Gastrocnemius medialis (tissue), 4 donors: ENCODE measurements around the gene MRPS2. TPM values are rescaled to one million over a fixed set of nuclear protein-coding genes. Genes with fewer than 3 reads are reported as not detected.

Experiments used
- ATAC-seq, 2 donors: fragments of 150-250 bp; one replicate each; pipeline ENCODE4 v1.9.1; 2016
- DNase-seq, 2 donors: peaks; one replicate each; pipeline ENCODE4 v3.0.0-alpha.2; 2019
- H3K27ac ChIP-seq, 4 donors: fragments of 200-600 bp; sonication (generic); 1 replicate in 1 of 4; 2 replicates in 3 of 4; pipeline ENCODE4 v1.5.1; 2016 to 2018; ENCODE audit warnings: mild to moderate bottlenecking in 2 of 4, moderate library complexity in 1 of 4
- H3K27me3 ChIP-seq, 3 donors: fragments of 200-600 bp; sonication (generic) in 2 of 3; 1 replicate in 1 of 3; 2 replicates in 2 of 3; pipeline versions ENCODE4 v1.5.1 to v1.6.0; 2016 to 2019; ENCODE audit warnings: mild to moderate bottlenecking in 1 of 3, moderate library complexity in 1 of 3
- H3K36me3 ChIP-seq, 2 donors: fragments of 200-600 bp; sonication (generic) in 1 of 2; one replicate each; pipeline ENCODE4 v1.5.1; 2017 to 2018
- H3K4me1 ChIP-seq, 2 donors: fragments of 200-600 bp; sonication (generic) in 1 of 2; one replicate each; pipeline ENCODE4 v1.5.1; 2016 to 2017; ENCODE audit warnings: mild to moderate bottlenecking in 2 of 2
- H3K4me3 ChIP-seq, 4 donors: fragments of 200-600 bp; sonication (generic) in 3 of 4; 1 replicate in 1 of 4; 2 replicates in 3 of 4; pipeline ENCODE4 v1.5.1; 2016 to 2019; ENCODE audit warnings: mild to moderate bottlenecking in 2 of 4
- H3K9me3 ChIP-seq, 3 donors: fragments of 200-600 bp; sonication (generic) in 2 of 3; 1 replicate in 1 of 3; 2 replicates in 2 of 3; pipeline ENCODE4 v1.5.1; 2016 to 2019
- POLR2A ChIP-seq, 2 donors: fragments of 450-650 bp; IDR thresholded peaks; one replicate each; pipeline ENCODE4 v1.6.1; 2017; ENCODE audit warnings: antibody characterized with exemption in 2 of 2, mild to moderate bottlenecking in 2 of 2, moderate library complexity in 2 of 2
- in situ Hi-C, 4 donors: fragments of 200-750 bp; cut with MboI; loops; one replicate each; pipeline versions ENCODE4 v1.15.0 to v1.8.0; 2017; ENCODE audit warnings: low sequenced_read_pairs in 4 of 4
- intact Hi-C: fragments of 100-400 bp; cut with DNase I; formaldehyde crosslinking; loops from one replicate; pipeline ENCODE4 v1.15.1; 2023; ENCODE audit warnings: low total_unique reads
- total RNA-seq, 4 donors: library from RNA; depleted of rRNA; stranded (reverse); fragments of >200 nt; gene quantifications; one replicate each; pipeline versions ENCODE4 v1.1.0 to v1.2.3, GENCODE V29; 2016
- TF ChIP-seq, protein P1 (sequence below), 5 experiments: fragments of 450-650 bp in 3 of 5; fragments of 200-600 bp in 2 of 5; sonication (generic) in 2 of 5; IDR thresholded peaks in 4 of 5; conservative IDR thresholded peaks in 1 of 5; 1 replicate in 4 of 5; 2 replicates in 1 of 5; pipeline ENCODE4 v1.5.1; 2016 to 2019; ENCODE audit warnings: antibody characterized with exemption in 5 of 5, mild to moderate bottlenecking in 3 of 5, moderate library complexity in 3 of 5

MRPS2 gene
- total RNA-seq, 4 donors from 2014 or later = 48.8 to 108 (median 69.5) TPM

DNA sequence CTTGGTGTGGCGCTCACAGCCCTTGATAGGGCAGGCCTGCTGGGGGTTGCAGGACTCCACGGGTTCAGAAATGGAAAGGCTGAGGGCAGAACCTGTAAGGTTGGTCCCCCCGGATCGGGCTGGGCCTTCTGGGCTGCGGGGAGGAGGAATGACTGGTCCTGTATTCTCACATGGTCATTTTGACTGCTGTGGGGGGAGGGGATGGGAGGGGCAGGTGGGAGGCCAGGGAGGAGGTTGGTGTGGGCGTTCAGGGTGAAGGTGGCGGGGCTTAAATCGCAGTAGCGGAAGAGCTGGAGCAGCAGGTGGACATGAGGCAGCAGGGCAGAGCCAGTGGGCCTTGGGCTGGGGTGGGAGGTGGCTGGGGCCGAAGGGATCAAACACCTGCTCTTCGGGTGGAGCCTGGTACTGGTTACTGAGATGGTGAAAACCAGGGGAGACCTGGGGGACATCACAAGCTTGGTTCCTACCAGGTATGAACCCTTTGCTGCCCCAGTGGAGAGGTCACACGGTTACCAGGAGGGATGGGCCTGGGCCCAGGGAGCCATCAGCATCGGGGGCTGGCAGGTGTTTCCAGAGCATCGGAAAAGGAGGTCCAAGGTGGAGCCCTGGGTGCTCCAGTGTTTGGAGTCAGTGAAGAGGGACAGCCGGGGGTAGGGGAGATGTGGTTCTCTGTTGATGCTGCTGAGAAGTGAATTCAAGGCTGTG, 1.8 kb downstream of the MRPS2 start:
- Histone ChIP-seq H3K4me3 (peak overlapping the region in 1 of 4 donors; percentile 87), H3K4me1 (peaks cover 18 to 20% of the 10 kb centered on the region in 2 donors), H3K27ac (no peak overlapping the region), H3K36me3 (peaks cover 0 to 12% of the 10 kb centered on the region in 2 donors), H3K27me3 (no peaks in the 10 kb centered on the region), H3K9me3 (no peaks in the 10 kb centered on the region)
- ATAC-seq = no peak
- intact Hi-C loops (no loop called here), in situ Hi-C loops (no loop called here)
- no peak for DNase-seq
- TF ChIP-seq, protein P1, sequence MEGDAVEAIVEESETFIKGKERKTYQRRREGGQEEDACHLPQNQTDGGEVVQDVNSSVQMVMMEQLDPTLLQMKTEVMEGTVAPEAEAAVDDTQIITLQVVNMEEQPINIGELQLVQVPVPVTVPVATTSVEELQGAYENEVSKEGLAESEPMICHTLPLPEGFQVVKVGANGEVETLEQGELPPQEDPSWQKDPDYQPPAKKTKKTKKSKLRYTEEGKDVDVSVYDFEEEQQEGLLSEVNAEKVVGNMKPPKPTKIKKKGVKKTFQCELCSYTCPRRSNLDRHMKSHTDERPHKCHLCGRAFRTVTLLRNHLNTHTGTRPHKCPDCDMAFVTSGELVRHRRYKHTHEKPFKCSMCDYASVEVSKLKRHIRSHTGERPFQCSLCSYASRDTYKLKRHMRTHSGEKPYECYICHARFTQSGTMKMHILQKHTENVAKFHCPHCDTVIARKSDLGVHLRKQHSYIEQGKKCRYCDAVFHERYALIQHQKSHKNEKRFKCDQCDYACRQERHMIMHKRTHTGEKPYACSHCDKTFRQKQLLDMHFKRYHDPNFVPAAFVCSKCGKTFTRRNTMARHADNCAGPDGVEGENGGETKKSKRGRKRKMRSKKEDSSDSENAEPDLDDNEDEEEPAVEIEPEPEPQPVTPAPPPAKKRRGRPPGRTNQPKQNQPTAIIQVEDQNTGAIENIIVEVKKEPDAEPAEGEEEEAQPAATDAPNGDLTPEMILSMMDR (IDR thresholded peaks at IDR 0.05 in 4 of 5, conservative IDR thresholded peaks at IDR 0.05 in 1 of 5) = no peak
- no peak for TF ChIP-seq POLR2A (IDR thresholded peaks at IDR 0.05)

DNA sequence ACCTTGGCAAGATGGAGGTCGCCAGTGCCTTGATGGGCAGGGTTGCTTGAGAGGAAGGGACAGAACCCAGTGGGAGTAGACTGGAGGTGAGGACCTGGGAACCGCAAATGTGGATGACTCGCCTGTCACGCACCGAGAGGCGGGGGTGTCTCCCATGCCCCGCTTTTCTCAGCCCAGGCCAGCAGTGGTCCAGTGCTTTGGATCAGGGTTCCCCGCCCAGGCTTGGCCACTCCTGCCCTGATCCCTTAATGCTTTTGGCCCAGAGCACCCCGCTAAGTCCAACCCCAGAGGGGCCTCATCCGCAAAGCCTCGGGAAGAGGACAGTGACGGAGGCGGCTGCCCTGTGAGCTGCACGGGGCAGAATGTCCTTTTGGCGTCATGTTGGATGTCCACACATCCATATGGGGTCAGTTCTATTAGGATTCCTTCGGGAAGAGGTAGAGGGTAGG, 2.4 kb downstream of the MRPS2 start:
- no peak for ATAC-seq
- Histone ChIP-seq H3K36me3 (peaks cover 0 to 12% of the 10 kb centered on the region in 2 donors), H3K4me1 (peaks cover 18 to 20% of the 10 kb centered on the region in 2 donors), H3K27me3 (no peaks in the 10 kb centered on the region), H3K27ac (no peak overlapping the region), H3K9me3 (no peaks in the 10 kb centered on the region), H3K4me3 (no peak overlapping the region)
- in situ Hi-C loops (no loop called here), intact Hi-C loops (no loop called here)
- TF ChIP-seq POLR2A (IDR thresholded peaks at IDR 0.05) = no peak
- TF ChIP-seq, protein P1 (IDR thresholded peaks at IDR 0.05 in 4 of 5, conservative IDR thresholded peaks at IDR 0.05 in 1 of 5) = no peak
- no peak for DNase-seq

DNA sequence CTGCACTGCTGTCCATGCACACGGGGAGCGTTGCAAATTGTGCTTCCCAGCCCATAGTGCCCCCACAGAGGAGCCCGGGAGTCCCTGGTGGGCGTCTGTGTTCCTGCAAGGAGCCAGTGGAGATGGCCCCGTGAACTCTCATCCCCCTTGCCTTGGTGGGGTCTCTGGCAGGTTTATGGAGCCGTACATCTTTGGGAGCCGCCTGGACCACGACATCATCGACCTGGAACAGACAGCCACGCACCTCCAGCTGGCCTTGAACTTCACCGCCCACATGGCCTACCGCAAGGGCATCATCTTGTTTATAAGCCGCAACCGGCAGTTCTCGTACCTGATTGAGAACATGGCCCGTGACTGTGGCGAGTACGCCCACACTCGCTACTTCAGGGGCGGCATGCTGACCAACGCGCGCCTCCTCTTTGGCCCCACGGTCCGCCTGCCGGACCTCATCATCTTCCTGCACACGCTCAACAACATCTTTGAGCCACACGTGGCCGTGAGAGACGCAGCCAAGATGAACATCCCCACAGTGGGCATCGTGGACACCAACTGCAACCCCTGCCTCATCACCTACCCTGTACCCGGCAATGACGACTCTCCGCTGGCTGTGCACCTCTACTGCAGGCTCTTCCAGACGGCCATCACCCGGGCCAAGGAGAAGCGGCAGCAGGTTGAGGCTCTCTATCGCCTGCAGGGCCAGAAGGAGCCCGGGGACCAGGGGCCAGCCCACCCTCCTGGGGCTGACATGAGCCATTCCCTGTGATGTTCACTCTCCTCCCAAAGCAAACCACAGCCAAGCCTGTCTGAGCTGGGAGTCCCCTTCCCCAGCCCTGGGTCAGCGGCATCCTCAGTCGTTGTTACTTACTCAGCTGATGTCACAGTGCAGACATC, 3.1 kb downstream of the MRPS2 start:
- peaks cover 0 to 12% of the 10 kb centered on the region in 2 donors for H3K36me3 ChIP-seq
- peaks cover 18 to 20% of the 10 kb centered on the region in 2 donors for H3K4me1 ChIP-seq
- TF ChIP-seq, protein P1 (IDR thresholded peaks at IDR 0.05 in 4 of 5, conservative IDR thresholded peaks at IDR 0.05 in 1 of 5) = no peak
- TF ChIP-seq POLR2A (IDR thresholded peaks at IDR 0.05) = no peak
- no peak for DNase-seq
- ATAC-seq = no peak
- in situ Hi-C loops = no loop called here
- H3K27ac ChIP-seq = no peak overlapping the region
- H3K27me3 ChIP-seq = no peaks in the 10 kb centered on the region
- H3K4me3 ChIP-seq = no peak overlapping the region
- no peaks in the 10 kb centered on the region for H3K9me3 ChIP-seq
- intact Hi-C loops = no loop called here

DNA sequence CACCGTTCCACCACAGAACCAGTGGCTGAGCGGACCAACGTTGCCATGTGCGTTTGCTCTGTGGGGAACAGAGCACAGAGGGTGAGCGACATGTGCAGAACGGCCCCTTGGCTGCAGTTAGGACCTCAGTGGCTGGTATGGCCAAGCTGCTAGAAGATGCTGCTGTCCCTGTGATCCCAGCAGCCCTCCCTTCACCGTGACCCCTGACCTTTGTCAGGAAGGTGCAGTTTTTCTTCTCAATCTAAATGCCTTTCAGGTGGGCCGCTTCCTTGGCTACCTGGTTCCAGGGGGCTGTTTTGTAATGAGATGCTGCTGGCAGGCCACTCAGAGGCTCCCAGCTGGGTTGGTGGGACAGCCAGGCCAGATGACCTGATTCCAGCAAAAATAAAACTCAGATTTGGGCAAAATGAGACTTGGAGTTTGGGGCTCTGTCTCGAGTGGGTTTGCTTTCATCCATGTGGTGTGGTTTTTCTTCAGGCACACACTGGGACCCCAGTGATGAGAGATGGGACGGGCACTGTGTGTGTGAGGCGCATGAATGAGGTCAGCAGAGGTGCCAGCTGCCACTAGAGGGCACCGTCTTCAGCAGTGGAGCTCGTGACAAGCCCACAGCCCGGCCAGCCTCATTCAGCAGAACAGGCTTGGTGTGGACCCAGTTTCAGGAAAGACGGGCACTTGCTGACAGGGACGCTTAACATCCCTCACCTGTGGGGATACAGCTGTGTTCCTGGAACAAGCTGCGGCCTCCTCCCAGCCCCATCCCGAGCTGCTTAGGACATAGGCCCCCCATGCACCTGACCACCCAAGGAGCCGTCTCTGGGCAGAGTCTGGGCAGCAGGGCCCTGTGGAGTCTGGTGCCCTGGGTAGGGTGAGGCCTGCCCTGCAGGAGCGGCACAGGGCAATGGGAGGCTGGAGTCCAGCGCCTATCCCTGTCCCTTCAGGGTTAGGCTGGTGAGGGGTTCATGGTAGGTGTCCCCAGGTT, 4.1 kb downstream of the MRPS2 start:
- Histone ChIP-seq H3K4me1 (peaks cover 14 to 17% of the 10 kb centered on the region in 2 donors), H3K27me3 (no peaks in the 10 kb centered on the region), H3K36me3 (peaks cover 0 to 12% of the 10 kb centered on the region in 2 donors), H3K9me3 (no peaks in the 10 kb centered on the region), H3K27ac (no peak overlapping the region), H3K4me3 (no peak overlapping the region)
- no peak for ATAC-seq
- in situ Hi-C loops = no loop called here
- DNase-seq = peak; percentile 16 to 36
- intact Hi-C loops = no loop called here
- TF ChIP-seq POLR2A (IDR thresholded peaks at IDR 0.05) = no peak
- TF ChIP-seq, protein P1 (IDR thresholded peaks at IDR 0.05 in 4 of 5, conservative IDR thresholded peaks at IDR 0.05 in 1 of 5) = peak in 3 of 5 experiments; percentile 46 to 62 (median 57)
